Calu3 (cell line): ENCODE results near the gene TBC1D9B. TPM values are rescaled to one million over a fixed set of nuclear protein-coding genes. Genes with fewer than 3 reads are reported as not detected.

Experiments
- BruUV-seq: library from RNA; stranded (reverse); fragments of 400-500 nt; replicated peaks from 2 replicates; lab custom pipeline; 2021; lab: Mats Ljungman, UMichigan
- CTCF ChIA-PET: fragments of 300-600 bp; sonication (Branson Sonifier 250); formaldehyde crosslinking; loops from one replicate; lab custom pipeline; 2022; ENCODE audit warnings: antibody characterized with exemption; lab: Charles Lee
- DNase-seq: peaks from one replicate; pipeline ENCODE4 v3.0.0; 2022
- H3K27ac Mint-ChIP-seq: one replicate; pipeline ENCODE4 v1.8.0; 2022; ENCODE audit warnings: mixed read lengths; ENCODE audit not compliant: unreplicated experiment
- H3K27me3 Mint-ChIP-seq: one replicate; pipeline ENCODE4 v1.8.0; 2022; ENCODE audit warnings: mixed read lengths; ENCODE audit not compliant: unreplicated experiment
- H3K36me3 Mint-ChIP-seq: one replicate; pipeline ENCODE4 v1.8.0; 2022; ENCODE audit warnings: mild to moderate bottlenecking, moderate library complexity, mixed read lengths; ENCODE audit not compliant: insufficient read depth, unreplicated experiment
- H3K4me1 Mint-ChIP-seq: one replicate; pipeline ENCODE4 v1.8.0; 2022; ENCODE audit warnings: mild to moderate bottlenecking, low read depth, mixed read lengths; ENCODE audit not compliant: unreplicated experiment
- H3K4me3 Mint-ChIP-seq: one replicate; pipeline ENCODE4 v1.8.0; 2022; ENCODE audit warnings: mild to moderate bottlenecking, low read depth, moderate library complexity, mixed read lengths; ENCODE audit not compliant: unreplicated experiment
- H3K9me3 Mint-ChIP-seq: one replicate; pipeline ENCODE4 v1.8.0; 2022; ENCODE audit warnings: low read depth, mixed read lengths; ENCODE audit not compliant: unreplicated experiment
- CTCF ChIP-seq: fragments of 200-600 bp; IDR thresholded peaks from one replicate; pipeline ENCODE4 v1.8.0; 2022; ENCODE audit warnings: antibody characterized with exemption; ENCODE audit not compliant: unreplicated experiment
- intact Hi-C: fragments of 100-400 bp; cut with micrococcal nuclease; formaldehyde crosslinking; loops from one replicate; pipeline ENCODE4 v1.10.0; 2022; ENCODE audit not compliant: unreplicated experiment
- total RNA-seq: library from RNA; stranded (reverse); gene quantifications from 2 replicates; pipeline ENCODE4 v1.2.3, GENCODE V29; 2022

TBC1D9B gene
- total RNA-seq, 1 experiment from 2014 or later: 148 TPM

GRCh38 chr5:179875741-179876609 is 31.7 kb downstream of the TBC1D9B start:
- Mint-ChIP-seq H3K4me1 (no peaks in the 10 kb centered on the region), H3K36me3 (peaks cover 47% of the 10 kb centered on the region), H3K9me3 (no peaks in the 10 kb centered on the region), H3K27ac (no peak overlapping the region), H3K27me3 (no peaks in the 10 kb centered on the region), H3K4me3 (no peak overlapping the region)
- DNase-seq: no peak
- BruUV-seq: no TSS peak
- TF ChIP-seq CTCF: no peak
- CTCF ChIA-PET: interaction anchor here (1.0 kb wide), 1 partner anchor 13 kb away, joined by 3 read pairs; no protein-coding TSS in a partner anchor
- intact Hi-C loops: no loop called here

GRCh38 chr5:179874536-179875292 is 33.0 kb downstream of the TBC1D9B start:
- BruUV-seq: no TSS peak
- intact Hi-C loops: no loop called here
- DNase-seq: no peak
- Mint-ChIP-seq H3K27ac (no peak overlapping the region), H3K27me3 (no peaks in the 10 kb centered on the region), H3K36me3 (peaks cover 47% of the 10 kb centered on the region), H3K9me3 (no peaks in the 10 kb centered on the region), H3K4me3 (no peak overlapping the region), H3K4me1 (no peaks in the 10 kb centered on the region)
- TF ChIP-seq CTCF: no peak
- CTCF ChIA-PET: interaction anchor here (0.5 kb wide), 1 partner anchor 48 kb away, joined by 4 read pairs; no protein-coding TSS in a partner anchor

GRCh38 chr5:179874136-179874535 is 33.6 kb downstream of the TBC1D9B start:
- TF ChIP-seq CTCF: no peak
- BruUV-seq: no TSS peak
- CTCF ChIA-PET: no interaction called here
- peaks cover 45% of the 10 kb centered on the region for H3K36me3 Mint-ChIP-seq
- no peaks in the 10 kb centered on the region for H3K9me3 Mint-ChIP-seq
- no peak overlapping the region for H3K27ac Mint-ChIP-seq
- H3K4me1 Mint-ChIP-seq: no peaks in the 10 kb centered on the region
- no peaks in the 10 kb centered on the region for H3K27me3 Mint-ChIP-seq
- DNase-seq: no peak
- intact Hi-C loops: no loop called here
- no peak overlapping the region for H3K4me3 Mint-ChIP-seq

- Mint-ChIP-seq H3K27me3 (no peaks in the 10 kb centered on the region), H3K4me3 (no peak overlapping the region), H3K27ac (no peak overlapping the region), H3K9me3 (no peaks in the 10 kb centered on the region), H3K4me1 (no peaks in the 10 kb centered on the region), H3K36me3 (peaks cover 49% of the 10 kb centered on the region)
- DNase-seq: no peak
- CTCF ChIA-PET: no interaction called here
- BruUV-seq: no TSS peak
- intact Hi-C loops: no loop called here
- no peak for TF ChIP-seq CTCF
Observed at GRCh38 chr5:179873588-179874110, 34.0 kb downstream of the TBC1D9B start.
